ENCODE results near the gene AGTPBP1.

AGTPBP1 gene

GRCh38 chr9:85524531-85524930 lies 217.2 kb downstream of the AGTPBP1 start:
- Histone ChIP-seq H3K4me3 (no peak overlapping the region), H3K9ac (no peak overlapping the region), H3K27me3 (no peaks in the 10 kb centered on the region), H3K27ac (no peak overlapping the region), H3K36me3 (no peaks in the 10 kb centered on the region), H4K20me1 (no peaks in the 10 kb centered on the region), H3K4me2 (no peak overlapping the region), H3K9me3 (replicated peaks in 1 of 11) (peaks cover 8 to 19% (median 14%) of the 10 kb centered on the region in 11 experiments; a peak in 20 of 22 replicates), H3K4me1 (peaks cover 7 to 32% (median 9%) of the 10 kb centered on the region in 10 experiments; a peak in 16 of 20 replicates)
- TF ChIP-seq Cebpa-rat (IDR thresholded peaks at IDR 0.05), result no peak

GRCh38 chr9:85523202-85523601 lies 218.6 kb downstream of the AGTPBP1 start:
- H4K20me1 ChIP-seq, result no peaks in the 10 kb centered on the region
- H3K4me3 ChIP-seq, result no peak overlapping the region
- H3K4me1 ChIP-seq, result peaks cover 5 to 19% (median 9%) of the 10 kb centered on the region in 10 experiments; a peak in 16 of 20 replicates
- no peaks in the 10 kb centered on the region for H3K27me3 ChIP-seq
- no peak overlapping the region for H3K4me2 ChIP-seq
- TF ChIP-seq Cebpa-rat (IDR thresholded peaks at IDR 0.05), result no peak
- H3K36me3 ChIP-seq, result no peaks in the 10 kb centered on the region
- H3K9me3 ChIP-seq (replicated peaks in 1 of 11), result peaks cover 8 to 19% (median 14%) of the 10 kb centered on the region in 11 experiments; a peak in 20 of 22 replicates
- H3K27ac ChIP-seq, result no peak overlapping the region
- no peak overlapping the region for H3K9ac ChIP-seq

DNA sequence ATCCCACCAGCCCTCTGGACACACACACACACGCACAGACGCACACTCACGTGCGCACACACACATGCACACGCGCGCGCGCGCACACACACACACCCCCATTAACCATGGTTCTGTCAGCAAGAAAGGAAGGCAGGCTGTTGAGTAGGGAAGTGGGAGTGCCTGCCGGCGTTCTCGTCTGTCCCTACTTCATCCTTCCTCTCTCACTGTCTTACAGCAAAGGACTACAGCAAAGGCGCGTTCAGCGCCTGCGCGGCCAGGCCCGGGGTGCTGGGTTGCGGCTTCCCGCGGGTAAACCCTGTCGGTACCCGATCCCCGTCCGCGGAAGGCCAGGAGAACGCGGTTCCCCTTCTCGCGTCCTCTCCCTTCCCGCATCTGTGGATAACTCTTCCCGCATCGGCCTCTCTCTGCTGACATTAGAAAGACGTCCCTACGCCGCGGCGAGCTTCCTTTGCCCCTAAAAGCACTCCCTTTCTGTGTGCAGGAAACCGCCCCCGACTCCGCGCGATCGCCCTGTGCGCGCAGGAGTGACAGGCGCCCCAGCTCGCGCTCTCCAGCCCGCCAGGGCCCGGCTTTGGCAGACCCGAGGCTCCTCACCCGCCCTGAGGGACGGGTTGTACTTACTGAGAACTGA lies 219.2 kb downstream of the AGTPBP1 start:
- Histone ChIP-seq H4K20me1 (no peaks in the 10 kb centered on the region), H3K9me3 (replicated peaks in 1 of 11) (peaks cover 8 to 19% (median 14%) of the 10 kb centered on the region in 11 experiments; a peak in 20 of 22 replicates), H3K4me1 (peaks cover 5 to 12% (median 8%) of the 10 kb centered on the region in 10 experiments; a peak in 16 of 20 replicates), H3K4me3 (no peak overlapping the region), H3K36me3 (no peaks in the 10 kb centered on the region), H3K27me3 (no peaks in the 10 kb centered on the region), H3K27ac (no peak overlapping the region), H3K4me2 (no peak overlapping the region), H3K9ac (no peak overlapping the region)
- TF ChIP-seq Cebpa-rat (IDR thresholded peaks at IDR 0.05), result no peak

DNA sequence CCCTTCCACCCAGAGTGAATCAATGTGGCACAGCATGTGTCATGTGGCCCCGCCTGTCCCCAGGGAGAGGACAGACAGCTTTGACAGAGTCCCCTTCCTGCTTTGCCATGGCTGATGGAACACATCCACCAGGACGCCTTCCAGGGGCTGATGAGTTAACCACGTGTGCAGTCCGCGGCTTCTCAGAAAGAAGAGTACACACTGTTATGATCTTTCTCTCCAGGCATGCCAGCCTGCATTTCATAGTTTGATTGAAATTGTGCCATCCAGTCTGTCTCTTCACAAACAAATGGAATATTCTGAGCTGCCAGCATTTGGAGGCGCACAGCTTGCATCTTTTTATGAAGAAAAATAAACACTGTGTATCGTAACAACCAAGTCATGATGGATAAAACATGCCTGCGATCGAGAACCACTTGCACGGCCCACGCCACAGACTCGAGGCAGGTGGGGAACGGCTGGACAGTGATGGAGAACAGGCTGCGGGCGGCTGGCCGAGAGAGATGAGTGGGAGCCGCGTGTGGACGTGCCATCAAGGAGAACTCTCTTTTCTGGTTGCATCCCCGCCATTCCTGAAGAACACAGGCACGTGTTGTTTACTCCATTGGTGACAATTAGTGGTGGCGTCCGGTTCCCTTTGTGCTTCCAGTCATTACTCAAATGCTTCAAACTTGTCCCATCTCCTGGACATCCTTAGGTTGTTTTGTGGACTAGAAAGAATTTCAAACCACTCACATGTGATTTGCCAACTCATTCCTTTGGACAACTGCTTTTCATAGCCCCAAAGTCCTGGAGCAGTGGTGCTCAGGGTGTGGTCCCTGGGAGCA lies 220.2 kb downstream of the AGTPBP1 start:
- peaks cover 5 to 12% (median 8%) of the 10 kb centered on the region in 10 experiments; a peak in 16 of 20 replicates for H3K4me1 ChIP-seq
- TF ChIP-seq Cebpa-rat (IDR thresholded peaks at IDR 0.05), result no peak
- peaks cover 8 to 18% (median 14%) of the 10 kb centered on the region in 11 experiments; a peak in 20 of 22 replicates for H3K9me3 ChIP-seq (replicated peaks in 1 of 11)
- no peaks in the 10 kb centered on the region for H4K20me1 ChIP-seq
- peak overlapping the region in 6 of 11 experiments; percentile 6 to 53 (median 30); a peak in 8 of 22 replicates for H3K4me2 ChIP-seq
- no peaks in the 10 kb centered on the region for H3K27me3 ChIP-seq
- no peaks in the 10 kb centered on the region for H3K36me3 ChIP-seq
- no peak overlapping the region for H3K27ac ChIP-seq
- no peak overlapping the region for H3K9ac ChIP-seq
- H3K4me3 ChIP-seq, result no peak overlapping the region

- peaks cover 0 to 5% (median under 1%) of the 10 kb centered on the region in 11 experiments; a peak in 8 of 22 replicates for H3K9me3 ChIP-seq (replicated peaks in 1 of 11)
- no peaks in the 10 kb centered on the region for H3K27me3 ChIP-seq
- H4K20me1 ChIP-seq, result no peaks in the 10 kb centered on the region
- H3K27ac ChIP-seq, result no peak overlapping the region
- no peak overlapping the region for H3K4me2 ChIP-seq
- no peak overlapping the region for H3K9ac ChIP-seq
- TF ChIP-seq Cebpa-rat (IDR thresholded peaks at IDR 0.05), result no peak
- no peak overlapping the region for H3K4me3 ChIP-seq
- peaks cover 0 to 9% (median 4%) of the 10 kb centered on the region in 10 experiments; a peak in 9 of 20 replicates for H3K4me1 ChIP-seq
- H3K36me3 ChIP-seq, result no peaks in the 10 kb centered on the region
Observed at GRCh38 chr9:85516976-85517637, 224.6 kb downstream of the AGTPBP1 start.

DNA sequence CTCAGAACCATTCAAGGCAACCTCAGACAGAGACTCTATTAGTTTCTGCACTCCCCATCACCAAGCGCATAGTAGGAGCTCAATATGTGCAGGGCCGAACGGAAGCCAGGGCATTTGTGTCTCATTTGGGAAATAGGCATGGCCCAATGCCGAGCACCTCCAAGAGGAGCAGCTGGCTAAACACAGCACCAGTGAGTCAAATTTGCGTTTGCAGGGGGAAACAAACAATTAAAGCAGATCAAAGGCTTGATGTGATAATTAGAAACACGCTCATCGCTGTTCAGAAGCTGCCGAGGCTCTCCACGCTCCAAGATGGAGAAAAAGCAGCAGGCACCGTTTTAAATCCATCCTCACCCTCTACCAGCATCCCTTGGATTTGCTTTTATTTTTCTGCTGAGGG lies 225.3 kb downstream of the AGTPBP1 start:
- Histone ChIP-seq H4K20me1 (no peaks in the 10 kb centered on the region), H3K9ac (no peak overlapping the region), H3K36me3 (no peaks in the 10 kb centered on the region), H3K4me1 (peaks cover 0 to 7% (median 5%) of the 10 kb centered on the region in 10 experiments; a peak in 9 of 20 replicates), H3K27me3 (no peaks in the 10 kb centered on the region), H3K27ac (no peak overlapping the region), H3K4me2 (no peak overlapping the region), H3K4me3 (no peak overlapping the region), H3K9me3 (replicated peaks in 1 of 11) (no peaks in the 10 kb centered on the region)
- no peak for TF ChIP-seq Cebpa-rat (IDR thresholded peaks at IDR 0.05)

DNA sequence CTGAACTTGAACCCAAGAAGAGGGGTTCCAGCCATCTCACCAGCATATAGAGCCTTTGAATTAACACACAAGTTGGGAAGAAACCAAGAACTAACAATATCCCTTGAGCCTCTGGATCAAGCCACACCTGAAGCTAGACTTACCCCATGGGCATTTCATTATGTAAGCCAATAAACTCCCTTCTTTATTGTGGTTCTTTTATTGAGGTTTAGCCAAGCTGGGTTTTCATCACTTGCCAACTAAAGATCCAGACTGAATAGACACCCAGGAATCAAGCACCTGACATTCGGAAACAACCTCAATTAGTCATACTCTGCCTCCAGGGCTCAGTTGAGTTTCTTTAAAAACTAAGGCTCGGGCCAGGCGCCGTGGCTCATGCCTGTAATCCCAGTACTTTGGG lies 226.7 kb downstream of the AGTPBP1 start:
- H3K27me3 ChIP-seq, result no peaks in the 10 kb centered on the region
- 0 out of 20 replicates have a peak, but pooled peaks cover 0 to 4% (median 0%) of the 10 kb centered on the region in 10 experiments for H3K4me1 ChIP-seq
- no peak overlapping the region for H3K9ac ChIP-seq
- no peak overlapping the region for H3K4me3 ChIP-seq
- H3K4me2 ChIP-seq, result no peak overlapping the region
- TF ChIP-seq Cebpa-rat (IDR thresholded peaks at IDR 0.05), result no peak
- H3K9me3 ChIP-seq (replicated peaks in 1 of 11), result no peaks in the 10 kb centered on the region
- no peaks in the 10 kb centered on the region for H4K20me1 ChIP-seq
- no peak overlapping the region for H3K27ac ChIP-seq
- no peaks in the 10 kb centered on the region for H3K36me3 ChIP-seq

DNA sequence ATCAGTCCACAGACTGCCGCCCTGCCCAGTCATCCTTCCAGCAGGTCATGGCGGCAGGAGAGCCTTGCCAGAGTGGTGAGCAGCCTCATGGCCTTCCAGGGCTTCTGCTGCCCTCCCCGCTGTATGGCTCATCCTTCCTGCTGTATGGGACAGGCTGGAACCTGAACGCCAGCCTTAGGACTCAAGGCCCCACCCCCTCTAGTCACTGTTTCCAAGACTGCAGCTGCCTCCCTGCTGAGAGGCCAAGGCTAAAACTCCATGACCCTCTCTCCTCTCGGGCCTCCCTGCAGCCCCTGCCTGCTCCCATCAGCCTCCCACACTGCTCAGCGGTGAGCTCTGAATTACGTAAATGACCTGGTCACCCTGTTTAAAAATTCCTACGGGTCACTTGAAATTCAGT lies 227.5 kb downstream of the AGTPBP1 start:
- Histone ChIP-seq H3K4me3 (no peak overlapping the region), H4K20me1 (no peaks in the 10 kb centered on the region), H3K4me2 (no peak overlapping the region), H3K27me3 (no peaks in the 10 kb centered on the region), H3K9me3 (replicated peaks in 1 of 11) (no peaks in the 10 kb centered on the region), H3K36me3 (no peaks in the 10 kb centered on the region), H3K9ac (no peak overlapping the region), H3K4me1 (0 out of 20 replicates have a peak, but pooled peaks cover 0 to 4% (median 0%) of the 10 kb centered on the region in 10 experiments), H3K27ac (no peak overlapping the region)
- TF ChIP-seq Cebpa-rat (IDR thresholded peaks at IDR 0.05), result no peak

DNA sequence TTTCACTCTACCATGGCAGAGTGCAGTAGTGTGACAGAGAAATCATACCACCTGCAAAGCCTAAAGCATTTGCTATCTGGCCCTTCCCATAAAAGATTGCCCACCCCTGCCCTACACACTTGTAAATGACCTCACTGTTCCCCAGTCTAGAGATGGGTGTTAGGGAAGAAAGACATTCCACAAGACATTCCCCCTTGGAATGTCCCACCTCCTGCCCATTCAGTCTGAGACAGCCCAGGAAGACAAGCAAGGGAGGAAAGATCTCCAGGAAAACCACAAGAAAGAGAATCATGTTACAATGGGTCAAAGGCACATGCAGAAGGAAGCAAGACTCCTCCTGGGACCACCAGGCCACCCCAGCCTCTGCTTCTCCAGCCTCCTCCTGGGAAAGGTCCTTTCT lies 230.0 kb downstream of the AGTPBP1 start:
- no peaks in the 10 kb centered on the region for H4K20me1 ChIP-seq
- 0 out of 20 replicates have a peak, but pooled peaks cover 0 to 4% (median 0%) of the 10 kb centered on the region in 10 experiments for H3K4me1 ChIP-seq
- H3K9me3 ChIP-seq (replicated peaks in 1 of 11), result 0 out of 22 replicates have a peak, but pooled peaks cover 0 to 6% (median 0%) of the 10 kb centered on the region in 11 experiments
- no peak overlapping the region for H3K9ac ChIP-seq
- 0 out of 22 replicates have a peak overlapping the region, but pooled peaks of 2 of the 11 experiments have one; percentile 6 to 11 for H3K4me2 ChIP-seq
- H3K4me3 ChIP-seq, result no peak overlapping the region
- H3K27me3 ChIP-seq, result no peaks in the 10 kb centered on the region
- no peaks in the 10 kb centered on the region for H3K36me3 ChIP-seq
- TF ChIP-seq Cebpa-rat (IDR thresholded peaks at IDR 0.05), result no peak
- no peak overlapping the region for H3K27ac ChIP-seq
